ENCODE measurements around the gene FRK. TPM values are rescaled to one million over a fixed set of nuclear protein-coding genes. Genes with fewer than 3 reads are reported as not detected.

FRK gene
- total RNA-seq, 1 donor from 2014 or later: 0.31 TPM

- DNase-seq: no peak
Observed at GRCh38 chr6:115882174-115882573, 178.5 kb downstream of the FRK start.

Other genes with a start within 250 kb of the FRK start
- 2.2 TPM for gene NT5DC1, start 40.0 kb upstream of the FRK start, total RNA-seq
- not detected for gene COL10A1, start 65.2 kb upstream of the FRK start, total RNA-seq
- 70.2 TPM for gene TSPYL4, start 193.2 kb upstream of the FRK start, total RNA-seq
- 205 TPM for gene TSPYL1, start 219.0 kb upstream of the FRK start, total RNA-seq

Measured in occipital lobe (tissue), 2 donors.